Loucy (cell line): Measurements from ENCODE around the gene DNAH14.

Source experiments
- H2AFZ ChIP-seq: fragments of 200-600 bp; sonication (generic); 2 replicates; pipeline ENCODE4 v1.6.0; 2016; ENCODE audit warnings: antibody characterized with exemption, mild to moderate bottlenecking, low read length, moderate library complexity
- H3F3A ChIP-seq: fragments of 200-600 bp; 2 replicates; pipeline ENCODE4 v1.6.0; 2016; ENCODE audit warnings: antibody characterized with exemption, low read depth, mild to moderate bottlenecking
- H3K27me3 ChIP-seq: fragments of 200-600 bp; sonication (generic); 2 replicates; pipeline ENCODE4 v1.6.1; 2014; ENCODE audit warnings: low read length, mild to moderate bottlenecking; ENCODE audit not compliant: insufficient read depth, poor library complexity, severe bottlenecking
- H3K36me3 ChIP-seq: fragments of 200-600 bp; sonication (generic); 2 replicates; pipeline ENCODE4 v1.6.1; 2016; ENCODE audit warnings: low read length; ENCODE audit not compliant: insufficient read depth
- H3K4me1 ChIP-seq: fragments of 200-600 bp; sonication (generic); 2 replicates; pipeline ENCODE4 v1.5.1; 2014; ENCODE audit warnings: low read length, mild to moderate bottlenecking; ENCODE audit not compliant: insufficient read depth, poor library complexity, severe bottlenecking
- H3K4me2 ChIP-seq: fragments of 200-600 bp; sonication (generic); 2 replicates; pipeline ENCODE4 v1.6.0; 2014; ENCODE audit warnings: antibody characterized with exemption, low read length, low read depth, mild to moderate bottlenecking; ENCODE audit not compliant: poor library complexity, severe bottlenecking
- H3K4me3 ChIP-seq: fragments of 200-600 bp; sonication (generic); 2 replicates; pipeline ENCODE4 v1.5.1; 2014; ENCODE audit warnings: low read length, mild to moderate bottlenecking, mixed read lengths; ENCODE audit not compliant: poor library complexity, severe bottlenecking
- H3K79me2 ChIP-seq: fragments of 200-600 bp; sonication (generic); 2 replicates; pipeline ENCODE4 v1.6.1; 2014; ENCODE audit warnings: low read length; ENCODE audit not compliant: insufficient read depth
- H3K9ac ChIP-seq: fragments of 200-600 bp; sonication (generic); 2 replicates; pipeline ENCODE4 v1.6.0; 2014; ENCODE audit warnings: mild to moderate bottlenecking, low read depth, low read length, moderate library complexity; ENCODE audit not compliant: poor library complexity, severe bottlenecking
- H3K9me2 ChIP-seq: fragments of 200-600 bp; sonication (generic); replicated peaks from 2 replicates; pipeline ENCODE4 v1.6.1; 2016; ENCODE audit warnings: low read depth, low read length, mixed read lengths
- H3K9me3 ChIP-seq: fragments of 200-600 bp; sonication (generic); 2 replicates; pipeline ENCODE4 v1.6.1; 2014; ENCODE audit warnings: mild to moderate bottlenecking, antibody characterized with exemption, low read length, low read depth; ENCODE audit not compliant: insufficient read depth
- H4K20me1 ChIP-seq: fragments of 200-600 bp; sonication (generic); 2 replicates; pipeline ENCODE4 v1.6.0; 2014; ENCODE audit warnings: antibody characterized with exemption, low read length, mild to moderate bottlenecking; ENCODE audit not compliant: insufficient read depth, poor library complexity, severe bottlenecking
- CTCF ChIP-seq: fragments of 200-600 bp; sonication (generic); conservative IDR thresholded peaks from 2 replicates; pipeline ENCODE4 v1.5.1; 2014; ENCODE audit warnings: mild to moderate bottlenecking, antibody characterized with exemption, low read length
- EZH2phosphoT487 ChIP-seq: fragments of 200-600 bp; IDR thresholded peaks from 2 replicates; pipeline ENCODE4 v1.6.1; 2018; ENCODE audit warnings: antibody characterized with exemption, mild to moderate bottlenecking, moderate library complexity, borderline replicate concordance

The DNAH14 gene

GRCh38 chr1:225400968-225401367, 471.5 kb downstream of the DNAH14 start:
- Histone ChIP-seq H3K27me3 (no peaks in the 10 kb centered on the region), H4K20me1 (peaks cover 6% of the 10 kb centered on the region), H3K4me3 (no peak overlapping the region), H3K9me2 (no peaks in the 10 kb centered on the region), H3K4me2 (no peak overlapping the region), H3K9me3 (no peaks in the 10 kb centered on the region), H3K9ac (no peak overlapping the region), H3K79me2 (peaks cover 21% of the 10 kb centered on the region; the same call in 1 of the 2 replicates), H2AFZ (no peak overlapping the region), H3K36me3 (peaks cover 75% of the 10 kb centered on the region), H3F3A (no peaks in the 10 kb centered on the region; the same call in 1 of the 2 replicates), H3K4me1 (no peaks in the 10 kb centered on the region)
- TF ChIP-seq EZH2phosphoT487 (no peak), CTCF (no peak)

- Histone ChIP-seq H3K9me3 (no peaks in the 10 kb centered on the region), H3K4me1 (no peaks in the 10 kb centered on the region), H3K79me2 (peaks cover 41% of the 10 kb centered on the region; the same call in 1 of the 2 replicates), H3K4me3 (no peak overlapping the region), H3F3A (no peaks in the 10 kb centered on the region), H3K36me3 (peaks cover 95% of the 10 kb centered on the region), H2AFZ (no peak overlapping the region), H4K20me1 (peaks cover 8% of the 10 kb centered on the region), H3K4me2 (no peak overlapping the region), H3K27me3 (no peaks in the 10 kb centered on the region), H3K9ac (no peak overlapping the region), H3K9me2 (no peaks in the 10 kb centered on the region)
- no peak for TF ChIP-seq EZH2phosphoT487
- TF ChIP-seq CTCF, result 0 out of 2 replicates have a peak, but pooled peaks have one; percentile 11
These were observed 477.7 kb downstream of the DNAH14 start for GRCh38 chr1:225406976-225407725.

GRCh38 chr1:225407755-225408154, 478.3 kb downstream of the DNAH14 start:
- Histone ChIP-seq H3K4me2 (no peak overlapping the region), H3K9me2 (no peaks in the 10 kb centered on the region), H2AFZ (no peak overlapping the region), H3K36me3 (peaks cover 95% of the 10 kb centered on the region), H3K9ac (no peak overlapping the region), H3K79me2 (peaks cover 44% of the 10 kb centered on the region), H3K9me3 (no peaks in the 10 kb centered on the region), H3K4me1 (no peaks in the 10 kb centered on the region), H3K4me3 (no peak overlapping the region), H3K27me3 (no peaks in the 10 kb centered on the region), H3F3A (no peaks in the 10 kb centered on the region), H4K20me1 (peaks cover 8% of the 10 kb centered on the region)
- TF ChIP-seq EZH2phosphoT487, result no peak
- no peak for TF ChIP-seq CTCF
